ENCODE measurements around the gene RBM25.
"Not testable (repeated sequence)": the region's sequence is repeated elsewhere in the genome, so short reads cannot be mapped to it uniquely, and the experiment has no call there.

DNA sequence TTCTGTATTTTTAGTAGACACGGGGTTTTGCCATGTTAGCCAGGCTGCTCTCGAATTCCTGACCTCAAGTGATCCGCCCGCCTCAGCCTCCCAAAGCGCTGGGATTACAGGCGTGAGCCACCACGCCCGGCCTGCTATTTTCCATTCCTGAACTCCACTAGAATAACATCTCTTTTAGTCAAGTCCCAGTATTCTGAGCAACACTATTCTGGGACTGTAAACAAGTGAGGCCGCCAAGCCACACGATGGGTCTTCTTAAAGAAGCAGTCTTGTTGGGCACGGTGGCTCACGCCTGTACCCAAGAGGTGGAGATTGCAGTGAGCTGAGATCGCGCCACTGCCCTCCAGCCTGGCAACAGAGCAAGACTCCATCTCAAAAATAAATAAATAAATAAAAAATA is 42.8 kb upstream of the RBM25 start:
- TF ChIP-seq, protein P1, sequence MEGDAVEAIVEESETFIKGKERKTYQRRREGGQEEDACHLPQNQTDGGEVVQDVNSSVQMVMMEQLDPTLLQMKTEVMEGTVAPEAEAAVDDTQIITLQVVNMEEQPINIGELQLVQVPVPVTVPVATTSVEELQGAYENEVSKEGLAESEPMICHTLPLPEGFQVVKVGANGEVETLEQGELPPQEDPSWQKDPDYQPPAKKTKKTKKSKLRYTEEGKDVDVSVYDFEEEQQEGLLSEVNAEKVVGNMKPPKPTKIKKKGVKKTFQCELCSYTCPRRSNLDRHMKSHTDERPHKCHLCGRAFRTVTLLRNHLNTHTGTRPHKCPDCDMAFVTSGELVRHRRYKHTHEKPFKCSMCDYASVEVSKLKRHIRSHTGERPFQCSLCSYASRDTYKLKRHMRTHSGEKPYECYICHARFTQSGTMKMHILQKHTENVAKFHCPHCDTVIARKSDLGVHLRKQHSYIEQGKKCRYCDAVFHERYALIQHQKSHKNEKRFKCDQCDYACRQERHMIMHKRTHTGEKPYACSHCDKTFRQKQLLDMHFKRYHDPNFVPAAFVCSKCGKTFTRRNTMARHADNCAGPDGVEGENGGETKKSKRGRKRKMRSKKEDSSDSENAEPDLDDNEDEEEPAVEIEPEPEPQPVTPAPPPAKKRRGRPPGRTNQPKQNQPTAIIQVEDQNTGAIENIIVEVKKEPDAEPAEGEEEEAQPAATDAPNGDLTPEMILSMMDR (IDR thresholded peaks at IDR 0.05) = not testable (repeated sequence)
- TF ChIP-seq POLR2A (IDR thresholded peaks at IDR 0.05) = not testable (repeated sequence)

Measured in testis (tissue), 2 donors.